Loucy (cell line): Measurements from ENCODE around the gene COL11A2.

Experiments
- H2AFZ ChIP-seq: fragments of 200-600 bp; sonication (generic); 2 replicates; pipeline ENCODE4 v1.6.0; 2016; ENCODE audit warnings: antibody characterized with exemption, mild to moderate bottlenecking, low read length, moderate library complexity
- H3F3A ChIP-seq: fragments of 200-600 bp; 2 replicates; pipeline ENCODE4 v1.6.0; 2016; ENCODE audit warnings: antibody characterized with exemption, low read depth, mild to moderate bottlenecking
- H3K27me3 ChIP-seq: fragments of 200-600 bp; sonication (generic); 2 replicates; pipeline ENCODE4 v1.6.1; 2014; ENCODE audit warnings: low read length, mild to moderate bottlenecking; ENCODE audit not compliant: insufficient read depth, poor library complexity, severe bottlenecking
- H3K36me3 ChIP-seq: fragments of 200-600 bp; sonication (generic); 2 replicates; pipeline ENCODE4 v1.6.1; 2016; ENCODE audit warnings: low read length; ENCODE audit not compliant: insufficient read depth
- H3K4me1 ChIP-seq: fragments of 200-600 bp; sonication (generic); 2 replicates; pipeline ENCODE4 v1.5.1; 2014; ENCODE audit warnings: low read length, mild to moderate bottlenecking; ENCODE audit not compliant: insufficient read depth, poor library complexity, severe bottlenecking
- H3K4me2 ChIP-seq: fragments of 200-600 bp; sonication (generic); 2 replicates; pipeline ENCODE4 v1.6.0; 2014; ENCODE audit warnings: antibody characterized with exemption, low read length, low read depth, mild to moderate bottlenecking; ENCODE audit not compliant: poor library complexity, severe bottlenecking
- H3K4me3 ChIP-seq: fragments of 200-600 bp; sonication (generic); 2 replicates; pipeline ENCODE4 v1.5.1; 2014; ENCODE audit warnings: low read length, mild to moderate bottlenecking, mixed read lengths; ENCODE audit not compliant: poor library complexity, severe bottlenecking
- H3K79me2 ChIP-seq: fragments of 200-600 bp; sonication (generic); 2 replicates; pipeline ENCODE4 v1.6.1; 2014; ENCODE audit warnings: low read length; ENCODE audit not compliant: insufficient read depth
- H3K9ac ChIP-seq: fragments of 200-600 bp; sonication (generic); 2 replicates; pipeline ENCODE4 v1.6.0; 2014; ENCODE audit warnings: mild to moderate bottlenecking, low read depth, low read length, moderate library complexity; ENCODE audit not compliant: poor library complexity, severe bottlenecking
- H3K9me2 ChIP-seq: fragments of 200-600 bp; sonication (generic); replicated peaks from 2 replicates; pipeline ENCODE4 v1.6.1; 2016; ENCODE audit warnings: low read depth, low read length, mixed read lengths
- H3K9me3 ChIP-seq: fragments of 200-600 bp; sonication (generic); 2 replicates; pipeline ENCODE4 v1.6.1; 2014; ENCODE audit warnings: mild to moderate bottlenecking, antibody characterized with exemption, low read length, low read depth; ENCODE audit not compliant: insufficient read depth
- H4K20me1 ChIP-seq: fragments of 200-600 bp; sonication (generic); 2 replicates; pipeline ENCODE4 v1.6.0; 2014; ENCODE audit warnings: antibody characterized with exemption, low read length, mild to moderate bottlenecking; ENCODE audit not compliant: insufficient read depth, poor library complexity, severe bottlenecking
- EZH2phosphoT487 ChIP-seq: fragments of 200-600 bp; IDR thresholded peaks from 2 replicates; pipeline ENCODE4 v1.6.1; 2018; ENCODE audit warnings: antibody characterized with exemption, mild to moderate bottlenecking, moderate library complexity, borderline replicate concordance
- TF ChIP-seq, protein P1 (sequence below): fragments of 200-600 bp; sonication (generic); conservative IDR thresholded peaks from 2 replicates; pipeline ENCODE4 v1.5.1; 2014; ENCODE audit warnings: mild to moderate bottlenecking, antibody characterized with exemption, low read length

The COL11A2 gene

DNA sequence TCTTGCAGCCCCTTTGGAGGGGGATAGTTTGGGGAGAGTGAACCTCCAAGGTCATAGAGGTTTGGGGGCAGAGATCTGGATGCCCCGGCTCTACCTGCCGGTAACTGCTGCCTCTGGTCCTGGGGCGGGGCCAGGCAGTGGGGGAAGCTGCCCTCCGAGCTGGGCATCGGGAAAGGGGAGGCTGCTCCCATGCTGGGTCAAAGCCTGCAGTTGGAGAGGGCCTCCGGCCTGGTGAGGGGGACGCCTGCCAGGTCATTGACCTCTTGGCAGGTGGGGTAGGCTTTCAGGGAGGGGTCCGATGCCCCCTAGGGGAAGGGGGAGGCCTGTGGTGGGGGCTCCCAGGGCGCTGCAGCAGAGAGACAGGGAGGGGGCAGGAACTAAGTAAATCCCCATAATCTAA is 7.1 kb downstream of the COL11A2 start:
- H3K79me2 ChIP-seq = no peaks in the 10 kb centered on the region
- no peak overlapping the region for H3K4me3 ChIP-seq
- H3K27me3 ChIP-seq = peaks cover 69% of the 10 kb centered on the region
- H3K9me3 ChIP-seq = no peaks in the 10 kb centered on the region
- peaks cover 17% of the 10 kb centered on the region for H3K4me1 ChIP-seq
- H3K4me2 ChIP-seq = no peak overlapping the region
- H2AFZ ChIP-seq = no peak overlapping the region
- TF ChIP-seq, protein P1, sequence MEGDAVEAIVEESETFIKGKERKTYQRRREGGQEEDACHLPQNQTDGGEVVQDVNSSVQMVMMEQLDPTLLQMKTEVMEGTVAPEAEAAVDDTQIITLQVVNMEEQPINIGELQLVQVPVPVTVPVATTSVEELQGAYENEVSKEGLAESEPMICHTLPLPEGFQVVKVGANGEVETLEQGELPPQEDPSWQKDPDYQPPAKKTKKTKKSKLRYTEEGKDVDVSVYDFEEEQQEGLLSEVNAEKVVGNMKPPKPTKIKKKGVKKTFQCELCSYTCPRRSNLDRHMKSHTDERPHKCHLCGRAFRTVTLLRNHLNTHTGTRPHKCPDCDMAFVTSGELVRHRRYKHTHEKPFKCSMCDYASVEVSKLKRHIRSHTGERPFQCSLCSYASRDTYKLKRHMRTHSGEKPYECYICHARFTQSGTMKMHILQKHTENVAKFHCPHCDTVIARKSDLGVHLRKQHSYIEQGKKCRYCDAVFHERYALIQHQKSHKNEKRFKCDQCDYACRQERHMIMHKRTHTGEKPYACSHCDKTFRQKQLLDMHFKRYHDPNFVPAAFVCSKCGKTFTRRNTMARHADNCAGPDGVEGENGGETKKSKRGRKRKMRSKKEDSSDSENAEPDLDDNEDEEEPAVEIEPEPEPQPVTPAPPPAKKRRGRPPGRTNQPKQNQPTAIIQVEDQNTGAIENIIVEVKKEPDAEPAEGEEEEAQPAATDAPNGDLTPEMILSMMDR = no peak
- no peak for TF ChIP-seq EZH2phosphoT487
- H3F3A ChIP-seq = no peaks in the 10 kb centered on the region
- no peaks in the 10 kb centered on the region for H3K36me3 ChIP-seq
- no peak overlapping the region for H3K9ac ChIP-seq
- H3K9me2 ChIP-seq = no peaks in the 10 kb centered on the region
- H4K20me1 ChIP-seq = no peaks in the 10 kb centered on the region

DNA sequence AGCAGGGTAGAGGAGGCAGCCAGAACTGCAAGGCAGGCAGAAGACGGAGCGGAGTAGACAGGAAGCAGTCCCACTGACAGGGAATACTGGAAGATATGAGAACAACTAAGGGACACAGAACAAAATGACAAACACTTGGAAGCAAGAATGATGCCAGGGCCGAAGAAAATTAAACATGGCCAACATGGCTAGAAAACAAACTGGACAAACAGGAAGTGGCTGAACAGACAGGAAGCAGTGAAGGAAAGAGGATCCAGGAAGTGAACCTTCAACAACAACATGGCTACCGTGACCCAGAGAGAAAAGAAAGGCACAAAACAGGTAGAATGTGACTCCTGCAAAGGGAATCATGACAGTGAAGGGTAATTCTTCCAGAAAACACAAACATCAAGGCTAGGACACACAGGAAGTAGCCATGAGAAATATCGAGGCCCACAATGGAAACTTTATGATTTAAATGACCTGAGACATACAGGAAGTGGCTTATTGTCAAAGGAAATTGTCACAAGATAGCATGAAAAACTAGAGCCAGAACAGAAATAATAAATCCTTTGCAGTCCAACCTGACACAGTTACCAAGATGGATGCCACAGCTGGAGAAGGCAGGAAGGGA is 9.1 kb downstream of the COL11A2 start:
- no peaks in the 10 kb centered on the region for H3K9me2 ChIP-seq
- peak overlapping the region; percentile 56 for H3K4me2 ChIP-seq
- H3K9ac ChIP-seq = no peak overlapping the region
- peaks cover 17% of the 10 kb centered on the region for H3K4me1 ChIP-seq
- no peaks in the 10 kb centered on the region for H3K9me3 ChIP-seq
- H3K27me3 ChIP-seq = peaks cover 82% of the 10 kb centered on the region
- H3K36me3 ChIP-seq = no peaks in the 10 kb centered on the region
- TF ChIP-seq EZH2phosphoT487 = no peak
- TF ChIP-seq, protein P1 = no peak
- no peaks in the 10 kb centered on the region for H4K20me1 ChIP-seq
- H2AFZ ChIP-seq = peak overlapping the region; percentile 96
- H3K79me2 ChIP-seq = no peaks in the 10 kb centered on the region
- H3F3A ChIP-seq = no peaks in the 10 kb centered on the region
- peak overlapping the region; percentile 50 for H3K4me3 ChIP-seq

- TF ChIP-seq, protein P1 = no peak
- no peak for TF ChIP-seq EZH2phosphoT487
- peaks cover 17% of the 10 kb centered on the region for H3K4me1 ChIP-seq
- H3K9me2 ChIP-seq = no peaks in the 10 kb centered on the region
- no peak overlapping the region for H3K4me3 ChIP-seq
- no peaks in the 10 kb centered on the region for H3K79me2 ChIP-seq
- no peaks in the 10 kb centered on the region for H3F3A ChIP-seq
- no peak overlapping the region for H3K4me2 ChIP-seq
- H3K27me3 ChIP-seq = peaks cover 70% of the 10 kb centered on the region
- no peaks in the 10 kb centered on the region for H4K20me1 ChIP-seq
- no peaks in the 10 kb centered on the region for H3K36me3 ChIP-seq
- no peaks in the 10 kb centered on the region for H3K9me3 ChIP-seq
- H2AFZ ChIP-seq = no peak overlapping the region
- H3K9ac ChIP-seq = no peak overlapping the region
Observed at GRCh38 chr6:33181141-33181540, 11.1 kb downstream of the COL11A2 start.
